ENCODE results near the gene RGS7. TPM values are rescaled to one million over a fixed set of nuclear protein-coding genes. Genes with fewer than 3 reads are reported as not detected.
A peak's percentile ranks its signal among the peaks of the same experiment; 100 is the strongest.

The RGS7 gene
- total RNA-seq, 1 donor = 0.36 TPM

DNA sequence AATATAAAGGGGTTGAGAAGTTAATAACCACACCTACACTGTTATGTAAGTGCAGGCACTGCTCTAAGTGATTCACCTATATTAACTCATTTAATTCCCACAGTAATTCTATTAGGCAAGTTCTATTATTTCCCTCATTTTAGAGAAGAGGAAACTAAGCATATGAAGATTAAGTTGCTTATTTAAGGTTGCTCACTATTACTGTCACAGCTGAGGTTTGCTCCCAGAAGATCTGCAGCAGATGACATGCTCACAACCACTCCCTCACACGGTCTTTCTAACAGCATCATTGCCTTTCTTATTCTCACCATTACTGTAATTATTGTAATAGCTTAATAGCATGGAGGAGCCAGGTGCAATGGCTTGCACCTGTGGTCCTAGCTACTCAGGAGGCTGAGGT, 548.6 kb downstream of the RGS7 start:
- no peak for TF ChIP-seq CTCF (IDR thresholded peaks at IDR 0.05; ENCODE audit: extremely low read depth, low read depth, low read length)
- no peak overlapping the region for H3K27ac ChIP-seq (ENCODE audit: low read depth, low read length)
- no peaks in the 10 kb centered on the region for H3K36me3 ChIP-seq (ENCODE audit: insufficient read depth, low read length)
- no peak overlapping the region for H3K4me3 ChIP-seq (ENCODE audit: insufficient read depth, low read length)
- H3K9me3 ChIP-seq (ENCODE audit: low read depth, low read length) = no peaks in the 10 kb centered on the region
- H3K79me2 ChIP-seq (ENCODE audit: insufficient read depth, low read length) = no peaks in the 10 kb centered on the region
- peaks cover 3% of the 10 kb centered on the region for H3K4me1 ChIP-seq (ENCODE audit: insufficient read depth, low read length)
- H4K20me1 ChIP-seq (ENCODE audit: insufficient read depth, low read length) = no peaks in the 10 kb centered on the region
- H3K27me3 ChIP-seq (ENCODE audit: insufficient read depth, low read length) = no peaks in the 10 kb centered on the region
- H2AFZ ChIP-seq (ENCODE audit: low read length) = no peak overlapping the region
- H3K4me2 ChIP-seq (ENCODE audit: insufficient read depth, low read length) = no peak overlapping the region
- DNase-seq (ENCODE audit: insufficient read length, low spot score, missing footprints) = no peak

DNA sequence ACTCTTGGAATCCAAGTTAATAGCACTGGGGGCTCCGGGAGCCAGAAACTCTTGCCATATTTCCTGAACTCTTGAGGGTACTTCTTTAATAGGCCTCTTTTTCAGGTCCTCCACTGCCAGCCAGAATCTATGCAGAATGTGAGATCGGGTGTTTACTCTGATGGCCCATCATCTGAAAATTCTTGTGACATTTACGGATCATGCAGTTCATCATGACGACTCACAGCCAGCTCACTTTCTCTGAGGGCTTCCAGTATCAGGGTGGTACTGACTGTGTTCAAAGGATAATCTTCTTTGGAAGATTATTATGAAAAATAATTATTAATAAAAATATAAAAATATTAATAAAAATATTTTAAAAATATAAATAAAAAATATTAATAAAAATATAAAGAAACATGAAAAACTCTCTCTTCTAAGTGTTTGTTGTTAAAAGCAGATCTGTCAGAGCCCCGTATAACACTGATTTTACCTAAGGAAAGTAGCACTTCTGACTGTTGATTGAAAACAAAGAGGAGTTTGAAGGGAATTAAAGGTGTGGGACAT, 550.7 kb downstream of the RGS7 start:
- TF ChIP-seq CTCF (IDR thresholded peaks at IDR 0.05; ENCODE audit: extremely low read depth, low read depth, low read length) = no peak
- Histone ChIP-seq H4K20me1 (ENCODE audit: insufficient read depth, low read length) (no peaks in the 10 kb centered on the region), H3K79me2 (ENCODE audit: insufficient read depth, low read length) (no peaks in the 10 kb centered on the region), H3K27ac (ENCODE audit: low read depth, low read length) (no peak overlapping the region), H3K4me1 (ENCODE audit: insufficient read depth, low read length) (peaks cover 9% of the 10 kb centered on the region), H3K4me2 (ENCODE audit: insufficient read depth, low read length) (no peak overlapping the region), H3K27me3 (ENCODE audit: insufficient read depth, low read length) (no peaks in the 10 kb centered on the region), H3K36me3 (ENCODE audit: insufficient read depth, low read length) (no peaks in the 10 kb centered on the region), H3K4me3 (ENCODE audit: insufficient read depth, low read length) (no peak overlapping the region), H3K9me3 (ENCODE audit: low read depth, low read length) (no peaks in the 10 kb centered on the region), H2AFZ (ENCODE audit: low read length) (no peak overlapping the region)
- DNase-seq (ENCODE audit: insufficient read length, low spot score, missing footprints) = no peak

DNA sequence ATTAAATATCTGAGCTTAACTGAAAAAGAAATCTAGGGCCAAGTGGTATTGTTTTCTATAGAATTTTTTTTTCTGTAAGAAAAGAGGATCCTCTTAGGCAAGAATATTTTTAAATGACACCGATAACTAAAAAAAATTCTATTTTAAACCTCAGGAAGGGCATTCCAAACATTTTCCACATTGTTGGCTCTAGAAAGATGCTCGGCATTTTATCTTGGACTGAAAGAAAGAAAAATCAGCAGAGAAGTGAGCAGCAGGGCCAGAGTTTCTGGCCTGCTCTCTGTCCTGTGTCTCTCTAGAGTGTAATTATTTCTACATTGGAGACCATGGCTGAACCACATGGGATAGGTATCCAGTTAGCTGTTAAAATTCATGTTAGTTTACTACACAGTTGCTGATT, 552.5 kb downstream of the RGS7 start:
- Histone ChIP-seq H3K27me3 (ENCODE audit: insufficient read depth, low read length) (no peaks in the 10 kb centered on the region), H2AFZ (ENCODE audit: low read length) (no peak overlapping the region), H3K4me2 (ENCODE audit: insufficient read depth, low read length) (no peak overlapping the region), H3K4me1 (ENCODE audit: insufficient read depth, low read length) (peaks cover 9% of the 10 kb centered on the region), H3K79me2 (ENCODE audit: insufficient read depth, low read length) (no peaks in the 10 kb centered on the region), H3K9me3 (ENCODE audit: low read depth, low read length) (no peaks in the 10 kb centered on the region), H3K4me3 (ENCODE audit: insufficient read depth, low read length) (no peak overlapping the region), H3K27ac (ENCODE audit: low read depth, low read length) (peak overlapping the region; percentile 28), H3K36me3 (ENCODE audit: insufficient read depth, low read length) (no peaks in the 10 kb centered on the region), H4K20me1 (ENCODE audit: insufficient read depth, low read length) (no peaks in the 10 kb centered on the region)
- DNase-seq (ENCODE audit: insufficient read length, low spot score, missing footprints) = no peak
- TF ChIP-seq CTCF (IDR thresholded peaks at IDR 0.05; ENCODE audit: extremely low read depth, low read depth, low read length) = no peak

- Histone ChIP-seq H3K9me3 (ENCODE audit: low read depth, low read length) (no peaks in the 10 kb centered on the region), H2AFZ (ENCODE audit: low read length) (no peak overlapping the region), H3K27ac (ENCODE audit: low read depth, low read length) (peak overlapping the region; percentile 21), H3K36me3 (ENCODE audit: insufficient read depth, low read length) (no peaks in the 10 kb centered on the region), H3K4me1 (ENCODE audit: insufficient read depth, low read length) (peaks cover 9% of the 10 kb centered on the region), H3K4me3 (ENCODE audit: insufficient read depth, low read length) (no peak overlapping the region), H3K79me2 (ENCODE audit: insufficient read depth, low read length) (no peaks in the 10 kb centered on the region), H4K20me1 (ENCODE audit: insufficient read depth, low read length) (no peaks in the 10 kb centered on the region), H3K27me3 (ENCODE audit: insufficient read depth, low read length) (no peaks in the 10 kb centered on the region), H3K4me2 (ENCODE audit: insufficient read depth, low read length) (no peak overlapping the region)
- DNase-seq (ENCODE audit: insufficient read length, low spot score, missing footprints) = no peak
- TF ChIP-seq CTCF (IDR thresholded peaks at IDR 0.05; ENCODE audit: extremely low read depth, low read depth, low read length) = no peak
These were observed 553.9 kb downstream of the RGS7 start for GRCh38 chr1:240803151-240803550.

All from osteoblast (primary cell).